ENCODE data around the gene ME2. TPM values are rescaled to one million over a fixed set of nuclear protein-coding genes. Genes with fewer than 3 reads are reported as not detected.

Gene ME2
- total RNA-seq, 4 donors from 2014 or later, result 31.9 to 51.5 (median 46.4) TPM

- WGBS, 2 donors, result 96 to 97% methylated on average over 3 of the region's 3 CpGs
- Histone ChIP-seq H3K27ac (no peak overlapping the region), H3K9me3 (no peaks in the 10 kb centered on the region), H3K36me3 (no peaks in the 10 kb centered on the region), H3K4me1 (peaks cover 6 to 8% of the 10 kb centered on the region in 2 donors), H3K27me3 (no peaks in the 10 kb centered on the region), H3K4me3 (replicated peaks in 1 of 3) (no peak overlapping the region)
- TF ChIP-seq, protein P1, sequence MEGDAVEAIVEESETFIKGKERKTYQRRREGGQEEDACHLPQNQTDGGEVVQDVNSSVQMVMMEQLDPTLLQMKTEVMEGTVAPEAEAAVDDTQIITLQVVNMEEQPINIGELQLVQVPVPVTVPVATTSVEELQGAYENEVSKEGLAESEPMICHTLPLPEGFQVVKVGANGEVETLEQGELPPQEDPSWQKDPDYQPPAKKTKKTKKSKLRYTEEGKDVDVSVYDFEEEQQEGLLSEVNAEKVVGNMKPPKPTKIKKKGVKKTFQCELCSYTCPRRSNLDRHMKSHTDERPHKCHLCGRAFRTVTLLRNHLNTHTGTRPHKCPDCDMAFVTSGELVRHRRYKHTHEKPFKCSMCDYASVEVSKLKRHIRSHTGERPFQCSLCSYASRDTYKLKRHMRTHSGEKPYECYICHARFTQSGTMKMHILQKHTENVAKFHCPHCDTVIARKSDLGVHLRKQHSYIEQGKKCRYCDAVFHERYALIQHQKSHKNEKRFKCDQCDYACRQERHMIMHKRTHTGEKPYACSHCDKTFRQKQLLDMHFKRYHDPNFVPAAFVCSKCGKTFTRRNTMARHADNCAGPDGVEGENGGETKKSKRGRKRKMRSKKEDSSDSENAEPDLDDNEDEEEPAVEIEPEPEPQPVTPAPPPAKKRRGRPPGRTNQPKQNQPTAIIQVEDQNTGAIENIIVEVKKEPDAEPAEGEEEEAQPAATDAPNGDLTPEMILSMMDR (IDR thresholded peaks at IDR 0.05), result no peak
- TF ChIP-seq POLR2A (IDR thresholded peaks at IDR 0.05), result no peak
- intact Hi-C loops (cut with DNase I), result no loop called here
- DNase-seq, result no peak
Observed at GRCh38 chr18:50844960-50845359, 34.0 kb upstream of the ME2 start.

- Histone ChIP-seq H3K27ac (peak overlapping the region; percentile 39 to 43 (median 43)), H3K9me3 (no peaks in the 10 kb centered on the region), H3K4me1 (peaks cover 6 to 8% of the 10 kb centered on the region in 2 donors), H3K4me3 (replicated peaks in 1 of 3) (no peak overlapping the region), H3K36me3 (no peaks in the 10 kb centered on the region), H3K27me3 (no peaks in the 10 kb centered on the region)
- DNase-seq, result no peak
- TF ChIP-seq, protein P1 (IDR thresholded peaks at IDR 0.05), result no peak
- TF ChIP-seq POLR2A (IDR thresholded peaks at IDR 0.05), result no peak
- WGBS, 2 donors, result 83 to 91% methylated on average over 4 of the region's 4 CpGs
- intact Hi-C loops (cut with DNase I), result no loop called here
Observed at GRCh38 chr18:50847192-50847591, 31.7 kb upstream of the ME2 start.

GRCh38 chr18:50848061-50848551, 30.8 kb upstream of the ME2 start:
- no peak for TF ChIP-seq POLR2A (IDR thresholded peaks at IDR 0.05)
- TF ChIP-seq, protein P1 (IDR thresholded peaks at IDR 0.05), result no peak
- H3K4me3 ChIP-seq (replicated peaks in 1 of 3), result no peak overlapping the region
- peak; percentile 52 to 62 for DNase-seq
- intact Hi-C loops (cut with DNase I), result no loop called here
- no peaks in the 10 kb centered on the region for H3K36me3 ChIP-seq
- 38 to 54% methylated on average over 7 of the region's 7 CpGs for WGBS, 2 donors
- H3K4me1 ChIP-seq, result peaks cover 6 to 8% of the 10 kb centered on the region in 2 donors
- H3K9me3 ChIP-seq, result no peaks in the 10 kb centered on the region
- H3K27ac ChIP-seq, result peak overlapping the region; percentile 13 to 43 (median 39)
- no peaks in the 10 kb centered on the region for H3K27me3 ChIP-seq

- Histone ChIP-seq H3K9me3 (no peaks in the 10 kb centered on the region), H3K36me3 (no peaks in the 10 kb centered on the region), H3K27me3 (no peaks in the 10 kb centered on the region), H3K27ac (no peak overlapping the region), H3K4me3 (replicated peaks in 1 of 3) (no peak overlapping the region), H3K4me1 (peaks cover 6 to 8% of the 10 kb centered on the region in 2 donors)
- TF ChIP-seq POLR2A (IDR thresholded peaks at IDR 0.05), result no peak
- TF ChIP-seq, protein P1 (IDR thresholded peaks at IDR 0.05), result no peak
- intact Hi-C loops (cut with DNase I), result no loop called here
- no peak for DNase-seq
- WGBS, 2 donors, result 96% methylated on average over 1 of the region's 1 CpG
Observed at GRCh38 chr18:50848991-50849390, 29.9 kb upstream of the ME2 start.

DNA sequence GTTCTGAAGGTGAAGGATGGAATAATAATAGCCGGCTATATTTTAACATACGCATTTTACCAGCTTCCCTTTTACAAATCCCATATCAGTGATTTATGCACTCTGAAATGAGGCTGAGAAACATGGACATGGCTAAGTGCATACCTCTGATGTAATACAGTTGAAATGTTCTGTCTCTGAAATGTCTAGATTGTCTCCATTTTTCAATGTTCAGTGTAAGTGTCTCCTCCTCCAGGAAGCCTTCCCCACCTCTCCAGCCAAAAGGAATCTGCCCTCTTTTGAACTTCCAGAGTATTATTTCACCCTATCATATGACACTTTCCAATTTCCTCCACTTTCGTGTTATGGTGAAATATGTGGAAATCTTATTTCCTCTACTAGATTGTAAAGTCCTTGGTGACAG, 29.5 kb upstream of the ME2 start:
- no peak for DNase-seq
- Histone ChIP-seq H3K27ac (no peak overlapping the region), H3K27me3 (no peaks in the 10 kb centered on the region), H3K4me1 (peaks cover 6 to 10% of the 10 kb centered on the region in 2 donors), H3K36me3 (no peaks in the 10 kb centered on the region), H3K4me3 (replicated peaks in 1 of 3) (no peak overlapping the region), H3K9me3 (no peaks in the 10 kb centered on the region)
- 81 to 90% methylated on average over 3 of the region's 3 CpGs for WGBS, 2 donors
- intact Hi-C loops (cut with DNase I), result no loop called here
- no peak for TF ChIP-seq POLR2A (IDR thresholded peaks at IDR 0.05)
- TF ChIP-seq, protein P1 (IDR thresholded peaks at IDR 0.05), result no peak
